Prostate gland (tissue), 2 donors: ENCODE data around the gene MEF2A. TPM values are rescaled to one million over a fixed set of nuclear protein-coding genes. Genes with fewer than 3 reads are reported as not detected.

Experiments
- DNase-seq: peaks from one replicate; pipeline ENCODE4 v3.0.0-alpha.2; 2019; ENCODE audit warnings: low spot score
- H3K27ac ChIP-seq, 2 donors: fragments of 200-600 bp; sonication (generic); 2 replicates each; pipeline ENCODE4 v1.5.1; 2017 to 2019
- H3K27me3 ChIP-seq: fragments of 200-600 bp; sonication (generic); replicated peaks from 2 replicates; pipeline ENCODE4 v1.5.1; 2019; ENCODE audit not compliant: insufficient read depth
- H3K36me3 ChIP-seq, 2 donors: fragments of 200-600 bp; sonication (generic); 1 replicate in 1 of 2; 2 replicates in 1 of 2; pipeline versions ENCODE4 v1.5.1 to v1.8.1; 2017 to 2019
- H3K4me1 ChIP-seq: fragments of 200-600 bp; sonication (generic); replicated peaks from 2 replicates; pipeline ENCODE4 v1.5.1; 2019
- H3K4me3 ChIP-seq, 2 donors: fragments of 200-600 bp; sonication (generic); 2 replicates each; pipeline ENCODE4 v1.5.1; 2017 to 2019
- H3K9me3 ChIP-seq: fragments of 200-600 bp; sonication (generic); 2 replicates; pipeline ENCODE4 v1.5.1; 2017
- CTCF ChIP-seq, 4 experiments: fragments of 200-600 bp in 2 of 4; fragments of 450-650 bp in 2 of 4; sonication (generic) in 2 of 4; IDR thresholded peaks; 1 replicate in 3 of 4; 2 replicates in 1 of 4; pipeline ENCODE4 v1.5.1; 2016 to 2019; ENCODE audit warnings: antibody characterized with exemption in 4 of 4, mild to moderate bottlenecking in 2 of 4, moderate library complexity in 2 of 4
- POLR2A ChIP-seq: fragments of 450-650 bp; IDR thresholded peaks from one replicate; pipeline ENCODE4 v1.6.1; 2016; ENCODE audit warnings: antibody characterized with exemption, mild to moderate bottlenecking
- POLR2AphosphoS5 ChIP-seq: sonication (generic); formaldehyde crosslinking; IDR thresholded peaks from one replicate; pipeline ENCODE4 v1.6.1; 2017; ENCODE audit warnings: antibody characterized with exemption
- WGBS: methylation state at CpG from one replicate; pipeline ENCODE4 v1.1.5; 2018; 5-methylcytosine and 5-hydroxymethylcytosine counted together
- intact Hi-C: fragments of 100-400 bp; cut with DNase I; formaldehyde crosslinking; loops from one replicate; pipeline ENCODE4 v1.14.2; 2022
- small RNA-seq, 2 donors: library from RNA; depleted of rRNA; stranded (forward); fragments of <200 nt; gene quantifications; one replicate each; pipeline ENCODE3, GENCODE V24; 2016
- total RNA-seq, 2 donors: library from RNA; depleted of rRNA; stranded (reverse); fragments of >200 nt; gene quantifications; one replicate each; pipeline ENCODE4 v1.1.0, GENCODE V29; 2016

Gene MEF2A
- total RNA-seq, 2 donors from 2014 or later = 40.1 to 68.0 TPM

- peak; percentile 55 for DNase-seq
- intact Hi-C loops = loop anchor here (10.0 kb wide), 1 partner anchor 481 kb away; no protein-coding TSS in a partner anchor
Measured at GRCh38 chr15:99755692-99756409, 190.1 kb downstream of the MEF2A start.

GRCh38 chr15:99762288-99762687, 196.5 kb downstream of the MEF2A start:
- Histone ChIP-seq H3K9me3 (no peaks in the 10 kb centered on the region), H3K27me3 (no peaks in the 10 kb centered on the region), H3K4me3 (no peak overlapping the region), H3K36me3 (no peaks in the 10 kb centered on the region), H3K27ac (no peak overlapping the region), H3K4me1 (no peaks in the 10 kb centered on the region)
- no peak for DNase-seq
- TF ChIP-seq POLR2AphosphoS5 = no peak
- no peak for TF ChIP-seq POLR2A
- TF ChIP-seq CTCF (IDR thresholded peaks at IDR 0.05) = no peak
- WGBS = 96% methylated on average over 1 of the region's 1 CpG
- intact Hi-C loops = no loop called here

More at GRCh38 chr15:99755692-99756409, 190.1 kb downstream of the MEF2A start:
- no peaks in the 10 kb centered on the region for H3K27me3 ChIP-seq
- H3K27ac ChIP-seq = no peak overlapping the region
- H3K4me1 ChIP-seq = no peaks in the 10 kb centered on the region
- no peaks in the 10 kb centered on the region for H3K9me3 ChIP-seq
- no peak overlapping the region for H3K4me3 ChIP-seq
- 3% methylated on average over 7 of the region's 7 CpGs for WGBS
- H3K36me3 ChIP-seq = no peaks in the 10 kb centered on the region
- TF ChIP-seq CTCF (IDR thresholded peaks at IDR 0.05) = peak; percentile 49 to 75 (median 62)
- TF ChIP-seq POLR2AphosphoS5 = peak; percentile 53
- no peak for TF ChIP-seq POLR2A

GRCh38 chr15:99763827-99764226, 198.0 kb downstream of the MEF2A start:
- H3K4me1 ChIP-seq = no peaks in the 10 kb centered on the region
- no peaks in the 10 kb centered on the region for H3K9me3 ChIP-seq
- intact Hi-C loops = no loop called here
- WGBS = 87% methylated on average over 2 of the region's 2 CpGs
- H3K36me3 ChIP-seq = no peaks in the 10 kb centered on the region
- H3K4me3 ChIP-seq = no peak overlapping the region
- DNase-seq = no peak
- H3K27ac ChIP-seq = no peak overlapping the region
- TF ChIP-seq POLR2AphosphoS5 (no peak), CTCF (IDR thresholded peaks at IDR 0.05) (no peak), POLR2A (no peak)
- no peaks in the 10 kb centered on the region for H3K27me3 ChIP-seq

GRCh38 chr15:99764522-99764921, 198.7 kb downstream of the MEF2A start:
- TF ChIP-seq POLR2A (no peak), POLR2AphosphoS5 (no peak), CTCF (IDR thresholded peaks at IDR 0.05) (no peak)
- intact Hi-C loops = no loop called here
- no peaks in the 10 kb centered on the region for H3K4me1 ChIP-seq
- H3K27ac ChIP-seq = no peak overlapping the region
- no peaks in the 10 kb centered on the region for H3K36me3 ChIP-seq
- H3K27me3 ChIP-seq = no peaks in the 10 kb centered on the region
- DNase-seq = no peak
- 69% methylated on average over 3 of the region's 3 CpGs for WGBS
- H3K9me3 ChIP-seq = no peaks in the 10 kb centered on the region
- no peak overlapping the region for H3K4me3 ChIP-seq

Small RNAs within 50 kb of the gene (small RNA-seq; reads per million reads assigned to genes)
- gene RF00019 = 0 reads per million in 2 donors

Other genes starting within 250 kb of the MEF2A start
- 10 to 100 TPM in 1 of 2 donors, 1 to 10 TPM in 1; 2.7 to 21.1 TPM for gene LYSMD4, start 167.5 kb downstream of the MEF2A start, total RNA-seq